Hepatocyte (in vitro differentiated cells): Measurements from ENCODE around the gene SYNRG. TPM values are rescaled to one million over a fixed set of nuclear protein-coding genes. Genes with fewer than 3 reads are reported as not detected.
"Not testable (repeated sequence)": the region's sequence is repeated elsewhere in the genome, so short reads cannot be mapped to it uniquely, and the experiment has no call there.

Experiments used
- DNase-seq: peaks from one replicate; pipeline ENCODE4 v3.0.0-alpha.2; 2016; ENCODE audit warnings: low spot score
- H2AFZ ChIP-seq: fragments of 200-600 bp; sonication (generic); 2 replicates; pipeline ENCODE4 v1.6.0; 2016; ENCODE audit warnings: antibody characterized with exemption, mild to moderate bottlenecking
- H3K27ac ChIP-seq: fragments of 200-600 bp; sonication (generic); 2 replicates; pipeline ENCODE4 v1.5.1; 2016; ENCODE audit warnings: mild to moderate bottlenecking
- H3K27me3 ChIP-seq: fragments of 200-600 bp; sonication (generic); 2 replicates; pipeline ENCODE4 v1.6.1; 2016
- H3K36me3 ChIP-seq: fragments of 200-600 bp; sonication (generic); replicated peaks from 2 replicates; pipeline ENCODE4 v1.5.1; 2016; ENCODE audit warnings: low read depth; ENCODE audit not compliant: insufficient read depth
- H3K4me1 ChIP-seq: fragments of 200-600 bp; sonication (generic); 2 replicates; pipeline ENCODE4 v1.5.1; 2016; ENCODE audit warnings: mild to moderate bottlenecking, moderate library complexity; ENCODE audit not compliant: insufficient read depth
- H3K4me2 ChIP-seq: fragments of 200-600 bp; sonication (generic); 2 replicates; pipeline ENCODE4 v1.6.0; 2016
- H3K4me3 ChIP-seq: fragments of 200-600 bp; sonication (generic); 2 replicates; pipeline ENCODE4 v1.5.1; 2016; ENCODE audit warnings: mild to moderate bottlenecking
- H3K79me2 ChIP-seq: fragments of 200-600 bp; sonication (generic); 2 replicates; pipeline ENCODE4 v1.6.0; 2017; ENCODE audit warnings: mild to moderate bottlenecking
- H3K9me2 ChIP-seq: fragments of 200-600 bp; sonication (generic); replicated peaks from 2 replicates; pipeline ENCODE4 v1.6.0; 2017; ENCODE audit warnings: mild to moderate bottlenecking; ENCODE audit not compliant: insufficient read depth
- H3K9me3 ChIP-seq: fragments of 200-600 bp; sonication (generic); 2 replicates; pipeline ENCODE4 v1.5.1; 2016; ENCODE audit warnings: low read depth, mild to moderate bottlenecking
- H4K20me1 ChIP-seq: fragments of 200-600 bp; sonication (generic); 2 replicates; pipeline ENCODE4 v1.6.0; 2016; ENCODE audit warnings: mild to moderate bottlenecking; ENCODE audit not compliant: insufficient read depth, poor library complexity, severe bottlenecking
- CTCF ChIP-seq: fragments of 200-600 bp; sonication (generic); IDR thresholded peaks from 2 replicates; pipeline ENCODE4 v1.5.1; 2016; ENCODE audit warnings: antibody characterized with exemption, mild to moderate bottlenecking; ENCODE audit not compliant: poor library complexity
- EZH2 ChIP-seq: fragments of 200-600 bp; sonication (generic); IDR thresholded peaks from 2 replicates; pipeline ENCODE4 v1.6.1; 2016; ENCODE audit warnings: antibody characterized with exemption, mild to moderate bottlenecking, borderline replicate concordance
- EZH2phosphoT487 ChIP-seq: fragments of 200-600 bp; sonication (generic); IDR thresholded peaks from one replicate; pipeline ENCODE4 v1.6.1; 2018; ENCODE audit warnings: antibody characterized with exemption, mild to moderate bottlenecking, low read depth, moderate library complexity; ENCODE audit not compliant: unreplicated experiment, severe bottlenecking
- WGBS: methylation state at CpG from one replicate; pipeline ENCODE4 v1.1.6; 2016; ENCODE audit warnings: low lambda C conversion rate; ENCODE audit errors: missing lambda C conversion rate; 5-methylcytosine and 5-hydroxymethylcytosine counted together
- polyA plus RNA-seq: library from polyadenylated mRNA; unstranded; fragments of >200 nt; fragmentation: Nextera tagmentation; extraction: Ambion mirVana; gene quantifications from 2 replicates; pipeline ENCODE4 v1.2.1, GENCODE V29; 2016
- total RNA-seq: library from RNA; depleted of rRNA; stranded (reverse); fragments of >200 nt; gene quantifications from 2 replicates; pipeline ENCODE4 v1.2.3, GENCODE V29; 2014

SYNRG gene
- total and polyA plus RNA-seq, 2 experiments from 2014 or later = 20.7 to 21.6 TPM

- no peak for TF ChIP-seq EZH2
- TF ChIP-seq CTCF = no peak
- no peak for TF ChIP-seq EZH2phosphoT487
- H3K79me2 ChIP-seq = peaks cover 10% of the 10 kb centered on the region
- H3K27me3 ChIP-seq = no peaks in the 10 kb centered on the region
- no peak for DNase-seq
- 82% methylated on average over 24 of the region's 24 CpGs for WGBS
- no peaks in the 10 kb centered on the region for H3K36me3 ChIP-seq
- no peaks in the 10 kb centered on the region for H3K9me2 ChIP-seq
- H4K20me1 ChIP-seq = no peaks in the 10 kb centered on the region
- H3K4me3 ChIP-seq = no peak overlapping the region
- no peak overlapping the region for H2AFZ ChIP-seq
- H3K27ac ChIP-seq = no peak overlapping the region
- H3K4me2 ChIP-seq = no peak overlapping the region
- H3K4me1 ChIP-seq = no peaks in the 10 kb centered on the region
- no peaks in the 10 kb centered on the region for H3K9me3 ChIP-seq
Observed at GRCh38 chr17:37512442-37513068, 96.7 kb downstream of the SYNRG start.

- peaks cover 16% of the 10 kb centered on the region for H3K79me2 ChIP-seq
Observed at GRCh38 chr17:37511642-37512041, 97.6 kb downstream of the SYNRG start.

GRCh38 chr17:37510056-37510455 lies 99.2 kb downstream of the SYNRG start:
- no peak overlapping the region for H3K27ac ChIP-seq
- no peaks in the 10 kb centered on the region for H3K27me3 ChIP-seq
- TF ChIP-seq CTCF (no peak), EZH2 (no peak), EZH2phosphoT487 (no peak)
- no peaks in the 10 kb centered on the region for H3K4me1 ChIP-seq
- DNase-seq = no peak
- no peaks in the 10 kb centered on the region for H3K9me3 ChIP-seq
- no peak overlapping the region for H3K4me2 ChIP-seq
- no peak overlapping the region for H2AFZ ChIP-seq
- no peaks in the 10 kb centered on the region for H4K20me1 ChIP-seq
- no peaks in the 10 kb centered on the region for H3K9me2 ChIP-seq
- WGBS = 94% methylated on average over 16 of the region's 17 CpGs
- H3K4me3 ChIP-seq = no peak overlapping the region
- peaks cover 31% of the 10 kb centered on the region for H3K79me2 ChIP-seq
- H3K36me3 ChIP-seq = no peaks in the 10 kb centered on the region

More at GRCh38 chr17:37511642-37512041, 97.6 kb downstream of the SYNRG start:
- H3K4me3 ChIP-seq, H4K20me1 ChIP-seq, H3K9me3 ChIP-seq, DNase-seq, H3K27ac ChIP-seq, H3K4me1 ChIP-seq, H2AFZ ChIP-seq, H3K36me3 ChIP-seq, H3K4me2 ChIP-seq, H3K9me2 ChIP-seq, H3K27me3 ChIP-seq: not testable (repeated sequence)
- 100% methylated on average over 1 of the region's 1 CpG for WGBS

- WGBS = 92% methylated on average over 9 of the region's 9 CpGs
- Histone ChIP-seq H3K4me1 (peaks cover 3% of the 10 kb centered on the region), H3K4me2 (no peak overlapping the region), H3K4me3 (no peak overlapping the region), H3K79me2 (peaks cover 53% of the 10 kb centered on the region), H2AFZ (no peak overlapping the region), H4K20me1 (no peaks in the 10 kb centered on the region), H3K27ac (no peak overlapping the region), H3K9me2 (no peaks in the 10 kb centered on the region), H3K36me3 (no peaks in the 10 kb centered on the region), H3K27me3 (no peaks in the 10 kb centered on the region), H3K9me3 (no peaks in the 10 kb centered on the region)
- DNase-seq = no peak
- TF ChIP-seq CTCF (no peak), EZH2phosphoT487 (no peak), EZH2 (no peak)
Observed at GRCh38 chr17:37507111-37507510, 102.1 kb downstream of the SYNRG start.
